Small intestine (tissue), 7 donors: ENCODE measurements around the gene CCBE1. TPM values are rescaled to one million over a fixed set of nuclear protein-coding genes. Genes with fewer than 3 reads are reported as not detected.

Experiments used
- DNase-seq, 2 donors: peaks; one replicate each; pipeline versions ENCODE4 v3.0.0 to v3.0.0-alpha.2; 2013
- FAIRE-seq: peaks from 2 replicates; lab custom pipeline; 2012; peaks lifted over from hg19 to GRCh38; lab: Jason Lieb, UNC
- H3K27ac ChIP-seq, 3 donors: one replicate each; pipeline ENCODE4 v1.5.1; 2013; ENCODE audit warnings: low read length in 2 of 3, mild to moderate bottlenecking in 2 of 3, control low read depth in 1 of 3, inconsistent platforms in 1 of 3, low read depth in 1 of 3, moderate library complexity in 1 of 3
- H3K27me3 ChIP-seq, 3 donors: one replicate each; pipeline ENCODE4 v1.6.1; 2013; ENCODE audit warnings: low read length in 3 of 3, inconsistent platforms in 1 of 3; ENCODE audit not compliant: control insufficient read depth in 3 of 3, insufficient read depth in 3 of 3
- H3K36me3 ChIP-seq, 3 donors: one replicate each; pipeline ENCODE4 v1.6.1; 2013; ENCODE audit warnings: low read length in 3 of 3, inconsistent platforms in 1 of 3, low read depth in 1 of 3, mild to moderate bottlenecking in 1 of 3, moderate library complexity in 1 of 3; ENCODE audit not compliant: control insufficient read depth in 3 of 3, insufficient read depth in 2 of 3
- H3K4me1 ChIP-seq, 3 donors: one replicate each; pipeline ENCODE4 v1.6.1; 2013; ENCODE audit warnings: low read length in 2 of 3, inconsistent platforms in 1 of 3, low read depth in 1 of 3, mild to moderate bottlenecking in 1 of 3, moderate library complexity in 1 of 3; ENCODE audit not compliant: control insufficient read depth in 3 of 3, insufficient read depth in 2 of 3
- H3K4me3 ChIP-seq, 3 donors: one replicate each; pipeline ENCODE4 v1.5.1; 2013; ENCODE audit warnings: low read length in 3 of 3, control low read depth in 1 of 3, inconsistent platforms in 1 of 3, low read depth in 1 of 3, mild to moderate bottlenecking in 1 of 3, moderate library complexity in 1 of 3
- H3K9me3 ChIP-seq, 2 donors: one replicate each; pipeline ENCODE4 v1.6.1; 2013; ENCODE audit warnings: low read depth in 1 of 2, low read length in 1 of 2; ENCODE audit not compliant: control insufficient read depth in 2 of 2, insufficient read depth in 1 of 2
- WGBS, 3 donors: extraction: QIAGEN DNeasy Blood & Tissue Kit; methylation state at CpG; one replicate each; pipeline ENCODE4 v1.1.7; 2013; 5-methylcytosine and 5-hydroxymethylcytosine counted together
- polyA plus RNA-seq, 4 donors: library from polyadenylated mRNA; stranded (reverse) in 3 of 4; unstranded in 1 of 4; fragments of 200-250 nt in 3 of 4; fragments of 120-200 nt in 1 of 4; gene quantifications; one replicate each; pipeline versions ENCODE4 v1.2.1 to v1.2.3, GENCODE V29; 2013
- donor health status: healthy with polysubstance abuse.
- donor health status: control.
- donor health status: control.
- donor health status: Bipolar disorder and iron deficiency.
- donor health status: healthy.

Gene CCBE1
- polyA plus RNA-seq, 4 donors: 0.27 to 1.3 (median 0.54) TPM; not detected in 1

DNA sequence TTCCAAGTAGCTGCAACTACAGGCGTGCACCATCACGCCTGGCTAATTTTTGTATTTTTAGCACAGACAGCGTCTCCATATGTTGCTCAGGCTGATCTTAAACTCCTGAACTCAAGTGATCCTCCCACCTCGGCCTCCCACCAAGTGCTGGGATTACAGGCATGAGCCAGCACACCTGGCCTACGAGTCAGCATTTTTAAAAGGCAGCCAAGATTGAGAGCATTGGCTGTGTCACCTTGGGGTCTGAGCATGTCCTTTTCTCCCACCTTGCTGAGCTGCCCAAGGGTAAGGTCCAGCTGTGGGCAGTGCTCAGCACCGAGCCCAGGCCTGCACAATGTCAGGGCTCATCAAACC lies 195.3 kb downstream of the CCBE1 start:
- no peaks in the 10 kb centered on the region for H3K4me1 ChIP-seq
- DNase-seq (no peak), FAIRE-seq (no peak)
- 57 to 76% (median 72%) methylated on average over 6 of the region's 6 CpGs for WGBS, 3 donors
- no peaks in the 10 kb centered on the region for H3K36me3 ChIP-seq
- no peak overlapping the region for H3K4me3 ChIP-seq
- H3K27me3 ChIP-seq: peaks cover 0 to 3% (median 0%) of the 10 kb centered on the region in 3 donors
- peaks cover 0 to 6% of the 10 kb centered on the region in 2 donors for H3K9me3 ChIP-seq
- peak overlapping the region in 1 of 3 donors; percentile 13 for H3K27ac ChIP-seq

DNA sequence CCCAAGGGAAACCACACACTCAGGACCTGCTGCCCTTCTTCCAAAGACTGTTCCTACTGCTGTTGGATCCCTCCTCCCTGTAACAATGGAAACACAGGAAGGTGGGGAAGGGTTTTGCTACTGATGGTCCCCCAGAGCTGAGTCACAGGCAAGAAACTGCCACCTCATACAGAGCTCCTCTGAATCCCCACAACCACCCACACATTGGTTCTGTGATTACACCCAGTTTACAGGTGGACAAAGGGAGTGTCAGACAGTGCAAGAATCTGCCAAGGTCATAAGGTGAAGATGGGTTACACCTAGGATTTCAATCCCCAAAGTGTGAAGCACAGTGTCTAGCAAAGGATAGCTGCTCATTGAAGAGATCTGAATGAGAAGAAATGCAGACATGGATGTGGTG lies 196.5 kb downstream of the CCBE1 start:
- DNase-seq (no peak), FAIRE-seq (no peak)
- no peaks in the 10 kb centered on the region for H3K27me3 ChIP-seq
- H3K4me3 ChIP-seq: no peak overlapping the region
- H3K27ac ChIP-seq: no peak overlapping the region
- no peaks in the 10 kb centered on the region for H3K4me1 ChIP-seq
- H3K9me3 ChIP-seq: peaks cover 0 to 6% of the 10 kb centered on the region in 2 donors
- H3K36me3 ChIP-seq: no peaks in the 10 kb centered on the region

DNA sequence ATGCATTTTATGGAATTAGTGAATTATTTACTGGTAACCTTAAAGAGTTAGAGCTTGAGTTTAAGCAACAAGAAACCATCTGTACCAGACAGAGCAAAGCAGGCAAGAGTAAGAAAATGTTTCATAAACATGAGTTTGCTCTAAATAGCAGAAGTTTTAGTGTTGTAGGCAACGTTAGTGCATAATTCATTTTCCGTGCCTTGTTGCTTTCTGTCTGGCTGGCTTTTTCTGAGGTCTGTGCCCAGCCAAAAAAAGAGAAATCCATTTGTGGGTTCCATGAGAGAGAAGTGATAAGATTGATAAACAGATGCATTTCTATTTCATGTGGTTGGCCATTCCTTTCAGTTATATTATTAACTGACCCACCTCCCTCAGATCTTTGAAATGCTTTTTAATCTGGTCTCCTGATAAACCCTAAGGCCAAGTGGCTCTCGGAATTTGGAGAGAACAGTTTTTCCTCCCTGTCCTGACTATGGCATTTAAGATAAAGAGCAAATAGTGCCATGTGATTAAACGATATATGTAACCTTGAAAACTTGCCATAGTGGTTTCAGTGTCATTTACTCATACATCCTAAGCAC lies 198.6 kb downstream of the CCBE1 start:
- H3K9me3 ChIP-seq: peaks cover 0 to 6% of the 10 kb centered on the region in 2 donors
- H3K4me1 ChIP-seq: no peaks in the 10 kb centered on the region
- FAIRE-seq: no peak
- WGBS, 3 donors: 50 to 61% (median 58%) methylated on average over 4 of the region's 4 CpGs
- H3K27ac ChIP-seq: no peak overlapping the region
- H3K36me3 ChIP-seq: no peaks in the 10 kb centered on the region
- DNase-seq: no peak
- H3K27me3 ChIP-seq: no peaks in the 10 kb centered on the region
- H3K4me3 ChIP-seq: no peak overlapping the region

DNA sequence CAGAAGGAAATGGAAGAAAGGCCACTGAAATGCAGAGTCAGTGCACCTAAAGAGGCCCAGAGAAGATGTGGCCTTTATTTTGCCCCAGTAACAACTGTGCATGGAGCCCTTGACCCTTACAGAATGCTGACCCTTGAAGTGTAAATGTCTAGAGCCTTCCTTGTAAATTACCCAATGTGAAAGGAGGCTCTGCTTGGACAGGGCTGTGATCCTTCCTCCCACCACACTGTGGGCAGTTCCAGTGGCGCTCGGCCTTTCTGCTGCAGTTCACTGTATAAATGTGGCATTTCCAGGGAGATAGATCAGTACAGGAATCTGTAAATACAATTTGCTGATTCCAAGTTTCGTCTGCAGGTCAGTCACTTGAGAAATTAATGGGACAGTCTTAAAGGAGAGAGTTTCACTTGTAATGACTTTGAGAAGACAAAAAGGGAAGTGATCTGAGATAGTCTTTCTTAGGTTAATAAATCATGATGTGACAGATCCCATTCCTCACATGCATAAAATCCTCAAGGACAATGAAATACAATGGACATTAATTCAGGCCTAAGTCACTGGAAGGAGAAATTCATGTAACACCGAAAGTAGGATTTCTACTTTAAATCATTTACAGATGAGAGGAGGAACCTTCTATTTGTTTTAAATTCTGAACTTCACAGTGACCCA lies 204.3 kb downstream of the CCBE1 start:
- no peak overlapping the region for H3K27ac ChIP-seq
- H3K36me3 ChIP-seq: no peaks in the 10 kb centered on the region
- H3K9me3 ChIP-seq: no peaks in the 10 kb centered on the region
- no peak for FAIRE-seq
- H3K4me3 ChIP-seq: no peak overlapping the region
- DNase-seq: no peak
- 81 to 93% (median 84%) methylated on average over 4 of the region's 4 CpGs for WGBS, 3 donors
- no peaks in the 10 kb centered on the region for H3K4me1 ChIP-seq
- no peaks in the 10 kb centered on the region for H3K27me3 ChIP-seq

DNA sequence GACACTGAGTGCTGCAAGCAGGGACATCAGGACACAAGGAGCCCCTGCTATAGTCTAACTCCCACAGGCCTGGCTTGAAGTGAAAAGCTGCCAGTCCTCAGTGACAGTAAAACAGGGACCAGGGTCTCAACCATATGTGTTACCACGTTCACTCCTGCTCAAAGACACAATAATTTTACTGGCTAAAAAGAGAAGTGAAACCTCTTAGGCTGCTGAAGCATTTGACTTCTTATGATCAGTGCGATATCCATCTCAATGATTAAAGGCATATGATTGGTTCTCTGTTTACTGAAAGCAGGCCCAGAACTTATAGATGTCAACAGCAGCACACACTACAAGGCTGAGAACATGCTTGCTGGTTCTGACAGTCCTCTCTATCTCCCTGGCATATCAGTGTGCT lies 208.3 kb downstream of the CCBE1 start:
- H3K4me3 ChIP-seq: no peak overlapping the region
- no peaks in the 10 kb centered on the region for H3K27me3 ChIP-seq
- no peaks in the 10 kb centered on the region for H3K9me3 ChIP-seq
- WGBS, 3 donors: 60 to 74% (median 73%) methylated on average over 2 of the region's 2 CpGs
- no peak overlapping the region for H3K27ac ChIP-seq
- H3K36me3 ChIP-seq: no peaks in the 10 kb centered on the region
- no peaks in the 10 kb centered on the region for H3K4me1 ChIP-seq
- no peak for DNase-seq
- no peak for FAIRE-seq

DNA sequence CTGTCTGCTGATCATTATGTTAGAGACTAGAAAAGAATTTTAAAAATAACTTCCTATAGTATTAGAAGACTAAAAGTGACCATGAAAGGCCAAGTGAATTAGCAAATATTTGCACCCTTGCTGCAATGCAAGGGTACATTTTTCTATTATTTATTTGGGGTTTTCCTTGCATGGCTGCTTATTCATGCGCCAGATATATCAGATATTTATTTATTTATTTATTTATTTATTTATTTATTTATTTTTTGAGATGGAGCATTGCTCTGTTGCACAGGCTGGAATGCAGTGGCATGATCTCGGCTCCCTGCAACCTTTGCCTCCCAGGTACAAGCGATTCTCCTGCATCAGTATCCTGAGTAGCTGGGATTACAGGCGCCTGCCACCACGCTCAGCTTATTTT lies 211.8 kb downstream of the CCBE1 start:
- DNase-seq (no peak), FAIRE-seq (no peak)
- no peaks in the 10 kb centered on the region for H3K27me3 ChIP-seq
- no peaks in the 10 kb centered on the region for H3K36me3 ChIP-seq
- WGBS, 3 donors: 70 to 77% (median 74%) methylated on average over 5 of the region's 5 CpGs
- no peaks in the 10 kb centered on the region for H3K4me1 ChIP-seq
- H3K4me3 ChIP-seq: no peak overlapping the region
- H3K27ac ChIP-seq: no peak overlapping the region
- H3K9me3 ChIP-seq: no peaks in the 10 kb centered on the region

DNA sequence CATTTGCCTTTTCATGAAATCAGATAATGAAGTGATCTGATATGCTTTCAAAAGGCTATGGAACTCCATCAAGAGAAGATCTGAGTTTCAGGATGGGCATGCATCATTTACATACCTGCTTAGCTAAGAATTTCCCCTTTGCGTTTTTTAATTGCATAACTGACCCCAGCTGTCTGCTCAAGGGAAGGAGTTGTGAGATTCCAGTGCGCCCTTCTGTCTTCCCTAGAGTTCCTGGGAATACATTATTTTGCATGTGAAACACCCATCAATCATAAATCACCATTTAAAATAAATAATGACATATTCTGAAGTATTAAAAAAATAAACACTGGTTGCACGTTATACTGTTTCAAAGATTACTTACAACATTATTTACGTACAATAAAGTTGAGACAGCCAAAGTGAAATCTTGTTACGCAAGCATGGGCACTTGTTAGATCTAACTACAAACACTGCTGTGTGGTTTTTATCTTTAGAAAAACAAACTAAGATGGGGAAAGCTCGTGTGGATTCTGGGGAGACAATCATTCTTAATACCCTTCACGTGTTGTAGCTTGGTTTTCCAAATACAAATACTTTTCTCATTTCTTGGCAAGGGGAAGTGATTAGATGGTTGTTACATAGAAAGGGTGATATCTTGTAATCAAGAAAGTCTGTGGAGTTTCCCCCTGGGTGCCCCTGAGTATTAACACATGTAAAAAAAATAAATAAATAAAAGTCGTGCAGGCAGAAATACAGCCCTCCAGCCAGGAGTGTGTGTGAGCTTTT lies 212.5 kb downstream of the CCBE1 start:
- no peak for FAIRE-seq
- Histone ChIP-seq H3K4me1 (no peaks in the 10 kb centered on the region), H3K27me3 (no peaks in the 10 kb centered on the region), H3K9me3 (no peaks in the 10 kb centered on the region), H3K27ac (no peak overlapping the region), H3K4me3 (no peak overlapping the region), H3K36me3 (no peaks in the 10 kb centered on the region)
- WGBS, 3 donors: 11 to 28% (median 27%) methylated on average over 8 of the region's 8 CpGs
- DNase-seq: no peak

DNA sequence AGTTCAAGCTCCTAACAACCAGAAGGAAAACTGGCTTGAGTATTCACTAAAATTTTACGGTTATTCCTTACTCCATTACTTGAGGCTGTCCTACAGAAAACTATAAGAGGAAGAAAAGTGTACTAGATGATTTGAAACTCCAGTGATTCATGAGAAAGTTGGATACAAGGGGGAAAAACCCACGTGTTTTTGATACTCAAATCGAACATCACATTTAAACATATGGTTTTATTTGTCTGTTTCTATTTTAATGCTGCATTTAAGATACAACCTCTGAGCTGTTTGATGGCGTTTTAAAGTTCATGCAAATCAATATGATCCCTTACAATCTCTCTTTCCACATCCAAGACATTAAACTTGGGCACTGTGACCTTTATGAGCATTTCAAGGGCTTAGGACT lies 213.1 kb downstream of the CCBE1 start:
- WGBS, 3 donors: 55 to 60% (median 57%) methylated on average over 4 of the region's 4 CpGs
- FAIRE-seq (no peak), DNase-seq (no peak)
- Histone ChIP-seq H3K36me3 (no peaks in the 10 kb centered on the region), H3K4me3 (no peak overlapping the region), H3K4me1 (no peaks in the 10 kb centered on the region), H3K27ac (no peak overlapping the region), H3K9me3 (no peaks in the 10 kb centered on the region), H3K27me3 (no peaks in the 10 kb centered on the region)
